Activated CD4-positive, alpha-beta memory T cell treated with anti-CD3 and anti-CD28 coated beads for 36 hours (primary cell): ENCODE measurements around the gene LAD1. TPM values are rescaled to one million over a fixed set of nuclear protein-coding genes. Genes with fewer than 3 reads are reported as not detected.

Experiments
- CTCF ChIA-PET: fragments of 350-600 bp; sonication (Branson Sonifier 250); formaldehyde crosslinking; loops from one replicate; lab custom pipeline; 2021; ENCODE audit warnings: antibody characterized with exemption, inconsistent platforms; lab: Charles Lee
- POLR2A ChIA-PET: fragments of 350-600 bp; sonication (Branson Sonifier 250); formaldehyde crosslinking; loops from one replicate; lab custom pipeline; 2021; ENCODE audit warnings: antibody characterized with exemption; lab: Charles Lee
- DNase-seq: peaks from one replicate; pipeline ENCODE4 v3.0.0-alpha.2; 2020
- H3K27ac Mint-ChIP-seq: one replicate; pipeline ENCODE4 v1.8.0; 2021; ENCODE audit warnings: mixed read lengths
- H3K27me3 Mint-ChIP-seq: one replicate; pipeline ENCODE4 v1.8.0; 2021; ENCODE audit warnings: mixed read lengths
- H3K36me3 Mint-ChIP-seq: one replicate; pipeline ENCODE4 v1.8.0; 2021; ENCODE audit warnings: mixed read lengths
- H3K4me1 Mint-ChIP-seq: one replicate; pipeline ENCODE4 v1.8.0; 2021; ENCODE audit warnings: low read depth, mixed read lengths
- H3K4me3 Mint-ChIP-seq: one replicate; pipeline ENCODE4 v1.8.0; 2021; ENCODE audit warnings: mild to moderate bottlenecking, mixed read lengths
- H3K9me3 Mint-ChIP-seq: one replicate; pipeline ENCODE4 v1.8.0; 2021; ENCODE audit warnings: mixed read lengths
- intact Hi-C: fragments of 100-400 bp; cut with micrococcal nuclease; formaldehyde crosslinking; loops from one replicate; pipeline ENCODE4 v1.15.1; 2023
- total RNA-seq, 2 experiments: library from RNA; stranded (reverse); gene quantifications; one replicate each; pipeline ENCODE4 v1.2.3, GENCODE V29; 2021

The LAD1 gene
- total RNA-seq, 2 experiments from 2014 or later: not detected

- ChIA-PET POLR2A (no interaction called here), CTCF (interaction anchor here (1.2 kb wide), 1 partner anchor 9 kb away, joined by 4 read pairs; no protein-coding TSS in a partner anchor)
- H3K4me3 Mint-ChIP-seq: no peak overlapping the region
- no peaks in the 10 kb centered on the region for H3K4me1 Mint-ChIP-seq
- H3K9me3 Mint-ChIP-seq: no peaks in the 10 kb centered on the region
- intact Hi-C loops: no loop called here
- no peaks in the 10 kb centered on the region for H3K36me3 Mint-ChIP-seq
- no peak overlapping the region for H3K27ac Mint-ChIP-seq
- no peak for DNase-seq
- H3K27me3 Mint-ChIP-seq: peaks cover 11% of the 10 kb centered on the region
Observed at GRCh38 chr1:201389051-201389450, 10.1 kb downstream of the LAD1 start.

- Mint-ChIP-seq H3K9me3 (no peaks in the 10 kb centered on the region), H3K27ac (no peak overlapping the region)
- POLR2A ChIA-PET: no interaction called here
Observed at GRCh38 chr1:201386208-201386607, 12.9 kb downstream of the LAD1 start.

GRCh38 chr1:201385299-201385891, 13.7 kb downstream of the LAD1 start:
- H3K27me3 Mint-ChIP-seq: peaks cover 11% of the 10 kb centered on the region
- ChIA-PET POLR2A (no interaction called here), CTCF (interaction anchor here (0.7 to 1.4 kb wide), 5 partner anchors 9 to 26 kb away, joined by 3 to 4 read pairs (median 3); no protein-coding TSS in a partner anchor)
- H3K4me3 Mint-ChIP-seq: no peak overlapping the region
- peak; percentile 63 for DNase-seq
- H3K4me1 Mint-ChIP-seq: no peaks in the 10 kb centered on the region
- no peak overlapping the region for H3K27ac Mint-ChIP-seq
- no peaks in the 10 kb centered on the region for H3K9me3 Mint-ChIP-seq
- intact Hi-C loops: no loop called here
- no peaks in the 10 kb centered on the region for H3K36me3 Mint-ChIP-seq

More at GRCh38 chr1:201386208-201386607, 12.9 kb downstream of the LAD1 start:
- CTCF ChIA-PET: interaction anchor here (0.9 to 1.4 kb wide), 5 partner anchors 9 to 27 kb away, joined by 3 to 4 read pairs (median 4); no protein-coding TSS in a partner anchor
- intact Hi-C loops: no loop called here
- no peak overlapping the region for H3K4me3 Mint-ChIP-seq
- no peaks in the 10 kb centered on the region for H3K4me1 Mint-ChIP-seq
- no peak for DNase-seq
- H3K36me3 Mint-ChIP-seq: no peaks in the 10 kb centered on the region
- peaks cover 11% of the 10 kb centered on the region for H3K27me3 Mint-ChIP-seq

GRCh38 chr1:201384406-201384782, 14.7 kb downstream of the LAD1 start:
- Mint-ChIP-seq H3K36me3 (no peaks in the 10 kb centered on the region), H3K4me1 (no peaks in the 10 kb centered on the region), H3K27me3 (peaks cover 11% of the 10 kb centered on the region), H3K4me3 (no peak overlapping the region), H3K9me3 (no peaks in the 10 kb centered on the region), H3K27ac (no peak overlapping the region)
- intact Hi-C loops: no loop called here
- no peak for DNase-seq
- CTCF ChIA-PET: no interaction called here
- POLR2A ChIA-PET: no interaction called here

GRCh38 chr1:201383647-201384405, 15.3 kb downstream of the LAD1 start:
- H3K9me3 Mint-ChIP-seq: no peaks in the 10 kb centered on the region
- DNase-seq: no peak
- ChIA-PET CTCF (no interaction called here), POLR2A (no interaction called here)
- intact Hi-C loops: no loop called here
- H3K4me3 Mint-ChIP-seq: no peak overlapping the region
- no peak overlapping the region for H3K27ac Mint-ChIP-seq
- H3K36me3 Mint-ChIP-seq: no peaks in the 10 kb centered on the region
- no peaks in the 10 kb centered on the region for H3K4me1 Mint-ChIP-seq
- H3K27me3 Mint-ChIP-seq: peaks cover 11% of the 10 kb centered on the region

GRCh38 chr1:201381130-201381529, 18.0 kb downstream of the LAD1 start:
- ChIA-PET POLR2A (no interaction called here), CTCF (interaction anchor here (0.8 to 1.4 kb wide), 2 partner anchors 20 to 54 kb away, joined by 3 to 4 read pairs; no protein-coding TSS in a partner anchor)
- no peaks in the 10 kb centered on the region for H3K4me1 Mint-ChIP-seq
- H3K36me3 Mint-ChIP-seq: no peaks in the 10 kb centered on the region
- DNase-seq: no peak
- no peak overlapping the region for H3K27ac Mint-ChIP-seq
- H3K27me3 Mint-ChIP-seq: peaks cover 9% of the 10 kb centered on the region
- H3K9me3 Mint-ChIP-seq: no peaks in the 10 kb centered on the region
- intact Hi-C loops: no loop called here
- H3K4me3 Mint-ChIP-seq: no peak overlapping the region

- no peak overlapping the region for H3K4me3 Mint-ChIP-seq
- H3K4me1 Mint-ChIP-seq: no peaks in the 10 kb centered on the region
- H3K9me3 Mint-ChIP-seq: no peaks in the 10 kb centered on the region
- H3K36me3 Mint-ChIP-seq: no peaks in the 10 kb centered on the region
- no peak for DNase-seq
- ChIA-PET POLR2A (no interaction called here), CTCF (no interaction called here)
- H3K27ac Mint-ChIP-seq: no peak overlapping the region
- intact Hi-C loops: no loop called here
- H3K27me3 Mint-ChIP-seq: peaks cover 4% of the 10 kb centered on the region
Observed at GRCh38 chr1:201379733-201380242, 19.3 kb downstream of the LAD1 start.

GRCh38 chr1:201378804-201379203, 20.3 kb downstream of the LAD1 start:
- CTCF ChIA-PET: no interaction called here
- H3K27ac Mint-ChIP-seq: no peak overlapping the region

GRCh38 chr1:201377611-201378092, 21.5 kb downstream of the LAD1 start, which contains the start of gene TNNT2:
TSS of gene TNNT2 (minus strand) at chr1:201377680. CDS start at chr1:201373254, 4,426 bp downstream.
- intact Hi-C loops: no loop called here
- POLR2A ChIA-PET: no interaction called here
- H3K4me1 Mint-ChIP-seq: no peaks in the 10 kb centered on the region

More at GRCh38 chr1:201378804-201379203, 20.3 kb downstream of the LAD1 start:
- Mint-ChIP-seq H3K36me3 (no peaks in the 10 kb centered on the region), H3K4me3 (no peak overlapping the region), H3K27me3 (peaks cover 4% of the 10 kb centered on the region), H3K4me1 (no peaks in the 10 kb centered on the region), H3K9me3 (no peaks in the 10 kb centered on the region)
- POLR2A ChIA-PET: no interaction called here
- no peak for DNase-seq
- intact Hi-C loops: no loop called here

GRCh38 chr1:201376464-201377374, 22.4 kb downstream of the LAD1 start:
- DNase-seq: peak; percentile 31
- Mint-ChIP-seq H3K27me3 (peaks cover 7% of the 10 kb centered on the region), H3K9me3 (no peaks in the 10 kb centered on the region), H3K27ac (no peak overlapping the region), H3K4me3 (no peak overlapping the region), H3K4me1 (no peaks in the 10 kb centered on the region), H3K36me3 (no peaks in the 10 kb centered on the region)
- intact Hi-C loops: no loop called here
- CTCF ChIA-PET: interaction anchor here (1.0 to 1.7 kb wide), 3 partner anchors 9 to 204 kb away, joined by 3 to 4 read pairs (median 4); no protein-coding TSS in a partner anchor
- POLR2A ChIA-PET: no interaction called here

More at GRCh38 chr1:201377611-201378092, 21.5 kb downstream of the LAD1 start, which contains the start of gene TNNT2:
- Mint-ChIP-seq H3K27ac (no peak within 1 kb of the TSS), H3K36me3 (no peaks in the 10 kb centered on the region), H3K4me3 (no peak within 1 kb of the TSS), H3K27me3 (peaks cover 3% of the 10 kb centered on the region), H3K9me3 (no peaks in the 10 kb centered on the region)
- CTCF ChIA-PET: no interaction called here
- DNase-seq: no peak

- H3K4me1 Mint-ChIP-seq: no peaks in the 10 kb centered on the region
- intact Hi-C loops: no loop called here
- POLR2A ChIA-PET: no interaction called here
Observed at GRCh38 chr1:201376107-201376463, 23.0 kb downstream of the LAD1 start.

More at GRCh38 chr1:201376107-201376463, 23.0 kb downstream of the LAD1 start:
- no peak overlapping the region for H3K4me3 Mint-ChIP-seq
- no peaks in the 10 kb centered on the region for H3K9me3 Mint-ChIP-seq
- CTCF ChIA-PET: interaction anchor here (1.0 to 1.7 kb wide), 3 partner anchors 10 to 205 kb away, joined by 3 to 4 read pairs (median 4); no protein-coding TSS in a partner anchor
- peaks cover 7% of the 10 kb centered on the region for H3K27me3 Mint-ChIP-seq
- no peak for DNase-seq
- H3K27ac Mint-ChIP-seq: no peak overlapping the region
- no peaks in the 10 kb centered on the region for H3K36me3 Mint-ChIP-seq
